ENCODE results near the gene OSBPL1A. TPM values are rescaled to one million over a fixed set of nuclear protein-coding genes. Genes with fewer than 3 reads are reported as not detected.

Gene OSBPL1A
- total and polyA plus RNA-seq, 12 donors = 18.7 to 116 (median 60.0) TPM

DNA sequence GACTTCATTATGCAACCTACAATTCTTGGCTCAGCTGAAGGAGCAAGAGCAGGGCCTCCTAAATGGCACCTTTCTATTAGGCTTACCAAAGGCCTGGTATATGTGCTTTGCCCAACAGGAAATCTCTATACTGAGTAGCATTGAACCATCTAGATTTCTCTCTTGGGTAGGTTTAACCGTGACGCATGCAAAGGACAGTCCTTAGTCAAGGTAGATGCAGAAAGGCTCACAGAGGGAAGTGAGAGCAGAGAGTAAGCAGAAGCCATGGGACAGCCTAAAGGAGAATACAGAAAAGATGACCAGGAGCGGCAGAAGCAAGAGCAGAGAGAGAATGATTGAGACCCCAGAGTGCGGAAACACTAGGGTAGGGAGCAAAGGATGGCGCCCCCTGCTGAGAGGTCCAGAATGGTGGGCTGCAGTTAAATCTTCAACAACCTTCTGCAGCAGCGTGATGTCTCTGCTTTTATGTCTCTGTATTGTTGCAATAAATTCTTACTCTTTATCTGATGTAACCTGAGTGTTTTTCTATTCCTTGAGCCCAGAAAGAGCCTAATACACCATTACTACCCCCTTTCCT is 4.7 kb upstream of the OSBPL1A start:
- DNase-seq = no peak
- H3K4me1 ChIP-seq (replicated peaks in 1 of 2) = peaks cover 0 to 4% of the 10 kb centered on the region in 2 donors
- no peaks in the 10 kb centered on the region for H3K9me3 ChIP-seq (replicated peaks in 1 of 3)
- intact Hi-C loops (cut with DNase I) = no loop called here
- no peaks in the 10 kb centered on the region for H3K27me3 ChIP-seq
- WGBS, 4 donors = 77 to 80% (median 79%) methylated on average over 6 of the region's 6 CpGs
- H3K27ac ChIP-seq = no peak overlapping the region
- no peak overlapping the region for H3K4me3 ChIP-seq
- no peak for TF ChIP-seq POLR2A (IDR thresholded peaks at IDR 0.05)
- TF ChIP-seq, protein P1, sequence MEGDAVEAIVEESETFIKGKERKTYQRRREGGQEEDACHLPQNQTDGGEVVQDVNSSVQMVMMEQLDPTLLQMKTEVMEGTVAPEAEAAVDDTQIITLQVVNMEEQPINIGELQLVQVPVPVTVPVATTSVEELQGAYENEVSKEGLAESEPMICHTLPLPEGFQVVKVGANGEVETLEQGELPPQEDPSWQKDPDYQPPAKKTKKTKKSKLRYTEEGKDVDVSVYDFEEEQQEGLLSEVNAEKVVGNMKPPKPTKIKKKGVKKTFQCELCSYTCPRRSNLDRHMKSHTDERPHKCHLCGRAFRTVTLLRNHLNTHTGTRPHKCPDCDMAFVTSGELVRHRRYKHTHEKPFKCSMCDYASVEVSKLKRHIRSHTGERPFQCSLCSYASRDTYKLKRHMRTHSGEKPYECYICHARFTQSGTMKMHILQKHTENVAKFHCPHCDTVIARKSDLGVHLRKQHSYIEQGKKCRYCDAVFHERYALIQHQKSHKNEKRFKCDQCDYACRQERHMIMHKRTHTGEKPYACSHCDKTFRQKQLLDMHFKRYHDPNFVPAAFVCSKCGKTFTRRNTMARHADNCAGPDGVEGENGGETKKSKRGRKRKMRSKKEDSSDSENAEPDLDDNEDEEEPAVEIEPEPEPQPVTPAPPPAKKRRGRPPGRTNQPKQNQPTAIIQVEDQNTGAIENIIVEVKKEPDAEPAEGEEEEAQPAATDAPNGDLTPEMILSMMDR (IDR thresholded peaks at IDR 0.05) = peak in 1 of 6 experiments; percentile 13
- H3K36me3 ChIP-seq (replicated peaks in 1 of 2) = no peaks in the 10 kb centered on the region

- peaks cover 4 to 10% of the 10 kb centered on the region in 2 donors for H3K4me1 ChIP-seq (replicated peaks in 1 of 2)
- intact Hi-C loops (cut with DNase I) = no loop called here
- H3K36me3 ChIP-seq (replicated peaks in 1 of 2) = no peaks in the 10 kb centered on the region
- DNase-seq = no peak
- no peak for TF ChIP-seq POLR2A (IDR thresholded peaks at IDR 0.05)
- TF ChIP-seq, protein P1 (IDR thresholded peaks at IDR 0.05) = no peak
- no peaks in the 10 kb centered on the region for H3K27me3 ChIP-seq
- no peak overlapping the region for H3K4me3 ChIP-seq
- WGBS, 4 donors = 67 to 79% (median 72%) methylated on average over 2 of the region's 2 CpGs
- H3K27ac ChIP-seq = no peak overlapping the region
- H3K9me3 ChIP-seq (replicated peaks in 1 of 3) = no peaks in the 10 kb centered on the region
These were observed 3.0 kb upstream of the OSBPL1A start for GRCh38 chr18:24400587-24400986.

- H3K36me3 ChIP-seq (replicated peaks in 1 of 2) = no peaks in the 10 kb centered on the region
- H3K27ac ChIP-seq = no peak overlapping the region
- TF ChIP-seq, protein P1 (IDR thresholded peaks at IDR 0.05) = no peak
- TF ChIP-seq POLR2A (IDR thresholded peaks at IDR 0.05) = no peak
- H3K9me3 ChIP-seq (replicated peaks in 1 of 3) = no peaks in the 10 kb centered on the region
- intact Hi-C loops (cut with DNase I) = no loop called here
- DNase-seq = peak in 2 of 7 donors; percentile 23 to 24
- WGBS, 4 donors = 88 to 94% (median 90%) methylated on average over 15 of the region's 15 CpGs
- no peaks in the 10 kb centered on the region for H3K27me3 ChIP-seq
- no peak overlapping the region for H3K4me3 ChIP-seq
- H3K4me1 ChIP-seq (replicated peaks in 1 of 2) = peaks cover 4 to 10% of the 10 kb centered on the region in 2 donors
These were observed 916 bp upstream of the OSBPL1A start for GRCh38 chr18:24398540-24398939.

DNA sequence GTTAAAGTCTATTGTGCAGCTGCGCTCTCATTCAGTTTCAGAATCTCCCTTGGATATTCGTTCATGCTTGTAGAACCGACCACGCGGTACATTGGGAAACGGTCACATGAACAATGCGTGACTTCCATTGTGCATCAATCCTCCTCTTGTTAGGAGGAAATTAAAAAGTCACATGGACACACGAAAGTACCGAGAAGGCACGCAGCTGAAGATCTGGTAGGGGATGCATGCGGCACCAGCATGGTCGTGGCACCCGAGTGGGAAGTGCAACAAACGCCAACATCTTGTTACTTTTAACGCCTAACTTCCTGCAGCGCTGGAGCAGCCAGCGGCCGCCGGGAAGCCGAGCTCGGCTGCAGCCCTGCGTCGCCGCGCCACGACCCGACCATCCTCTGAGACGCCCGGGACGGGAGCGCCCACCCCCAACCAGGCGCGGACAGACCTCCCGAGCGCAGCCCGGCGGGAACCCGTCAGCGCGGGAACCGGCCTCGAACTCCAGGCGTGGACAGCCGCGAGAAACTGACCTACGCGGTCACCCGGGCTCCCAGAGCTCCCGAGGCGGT is 412 bp downstream of the OSBPL1A start:
- H3K4me1 ChIP-seq (replicated peaks in 1 of 2) = peaks cover 4 to 10% of the 10 kb centered on the region in 2 donors
- 0% methylated on average over 9 to 50 of the region's 50 CpGs for WGBS, 4 donors
- TF ChIP-seq, protein P1 (IDR thresholded peaks at IDR 0.05) = no peak
- no peak for TF ChIP-seq POLR2A (IDR thresholded peaks at IDR 0.05)
- H3K9me3 ChIP-seq (replicated peaks in 1 of 3) = no peaks in the 10 kb centered on the region
- DNase-seq = peak; percentile 67 to 87 (median 78)
- intact Hi-C loops (cut with DNase I) = no loop called here
- peak overlapping the region; percentile 16 to 95 (median 73) for H3K4me3 ChIP-seq
- no peaks in the 10 kb centered on the region for H3K36me3 ChIP-seq (replicated peaks in 1 of 2)
- peak overlapping the region; percentile 24 to 96 (median 86) for H3K27ac ChIP-seq
- no peaks in the 10 kb centered on the region for H3K27me3 ChIP-seq
